ENCODE data around the gene GPC6. TPM values are rescaled to one million over a fixed set of nuclear protein-coding genes. Genes with fewer than 3 reads are reported as not detected.

The GPC6 gene
- polyA plus RNA-seq, 1 of the 3 experiments (the other 2 are of a cell fraction) = 6.7 TPM

DNA sequence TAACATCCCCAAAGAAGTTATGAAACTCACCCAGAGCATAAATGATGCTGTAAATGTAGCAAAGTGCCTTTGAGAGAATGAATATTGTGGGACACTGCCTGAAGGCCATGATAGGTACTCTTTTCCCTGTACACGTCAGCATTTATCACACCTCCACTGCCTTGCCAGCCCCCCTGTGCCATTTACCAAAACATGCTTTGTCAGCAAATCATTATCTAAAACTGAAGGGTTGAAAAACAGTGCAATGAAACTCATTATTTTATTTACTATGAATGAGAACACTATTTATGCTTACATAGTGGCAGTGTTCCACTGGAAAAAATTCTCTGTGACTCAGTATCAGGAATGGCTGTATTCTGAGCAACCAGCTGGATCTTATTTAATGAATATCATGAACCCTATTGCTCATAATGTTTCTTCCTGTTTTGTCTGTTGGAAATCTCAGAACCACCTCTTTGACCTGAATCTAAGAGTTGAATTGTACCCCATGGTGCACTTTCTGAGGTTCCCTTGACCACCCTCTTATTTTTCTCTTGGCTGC, 688.7 kb downstream of the GPC6 start:
- peaks cover 0 to 7% of the 10 kb centered on the region in 2 experiments; a peak in 1 of 4 replicates for H3K4me1 ChIP-seq (ENCODE audit: control insufficient read depth in 1 of 2, insufficient read depth in 2 of 2, low read depth in 1 of 2, low read length in 1 of 2)
- H4K20me1 ChIP-seq (ENCODE audit: insufficient read depth) = no peaks in the 10 kb centered on the region
- peak overlapping the region; percentile 27; the same call in 1 of the 2 replicates for H3K4me2 ChIP-seq
- DNase-seq = no peak
- ChIA-PET CTCF (no interaction called here), POLR2A (no interaction called here)
- H3K9me2 ChIP-seq = no peaks in the 10 kb centered on the region
- no peaks in the 10 kb centered on the region for H3K27me3 ChIP-seq (ENCODE audit: insufficient read depth)
- H3K79me2 ChIP-seq (ENCODE audit: insufficient read depth) = no peaks in the 10 kb centered on the region
- H2AFZ ChIP-seq (ENCODE audit: low read depth) = peak overlapping the region; percentile 40; the same call in 1 of the 2 replicates
- no peak overlapping the region for H3K4me3 ChIP-seq (ENCODE audit: low read depth in 2 of 2, low read length in 1 of 2)
- H3F3A ChIP-seq (replicated peaks; ENCODE audit: insufficient read depth) = no peaks in the 10 kb centered on the region
- no peak for TF ChIP-seq FOXJ3 (CRISPR knock-in tag; IDR thresholded peaks at IDR 0.05)
- peak; percentile 70 for TF ChIP-seq TCF12 (IDR thresholded peaks at IDR 0.05)
- peak; percentile 10; the same call in 1 of the 2 replicates for TF ChIP-seq FOSL2 (IDR thresholded peaks at IDR 0.05; ENCODE audit: borderline replicate concordance, low read depth)
- H3K36me3 ChIP-seq (replicated peaks in 1 of 2; ENCODE audit: control insufficient read depth in 1 of 2, insufficient read depth in 2 of 2, low read length in 1 of 2) = no peaks in the 10 kb centered on the region
- peak overlapping the region in 1 of 2 experiments; percentile 47; a peak in 2 of 4 replicates for H3K27ac ChIP-seq (ENCODE audit: low read depth in 2 of 2, low read length in 1 of 2)
- 94% methylated on average over 1 of the region's 1 CpG for WGBS (ENCODE audit: low lambda C conversion rate)
- H3K9ac ChIP-seq = no peak overlapping the region
- no peaks in the 10 kb centered on the region for H3K9me3 ChIP-seq

DNA sequence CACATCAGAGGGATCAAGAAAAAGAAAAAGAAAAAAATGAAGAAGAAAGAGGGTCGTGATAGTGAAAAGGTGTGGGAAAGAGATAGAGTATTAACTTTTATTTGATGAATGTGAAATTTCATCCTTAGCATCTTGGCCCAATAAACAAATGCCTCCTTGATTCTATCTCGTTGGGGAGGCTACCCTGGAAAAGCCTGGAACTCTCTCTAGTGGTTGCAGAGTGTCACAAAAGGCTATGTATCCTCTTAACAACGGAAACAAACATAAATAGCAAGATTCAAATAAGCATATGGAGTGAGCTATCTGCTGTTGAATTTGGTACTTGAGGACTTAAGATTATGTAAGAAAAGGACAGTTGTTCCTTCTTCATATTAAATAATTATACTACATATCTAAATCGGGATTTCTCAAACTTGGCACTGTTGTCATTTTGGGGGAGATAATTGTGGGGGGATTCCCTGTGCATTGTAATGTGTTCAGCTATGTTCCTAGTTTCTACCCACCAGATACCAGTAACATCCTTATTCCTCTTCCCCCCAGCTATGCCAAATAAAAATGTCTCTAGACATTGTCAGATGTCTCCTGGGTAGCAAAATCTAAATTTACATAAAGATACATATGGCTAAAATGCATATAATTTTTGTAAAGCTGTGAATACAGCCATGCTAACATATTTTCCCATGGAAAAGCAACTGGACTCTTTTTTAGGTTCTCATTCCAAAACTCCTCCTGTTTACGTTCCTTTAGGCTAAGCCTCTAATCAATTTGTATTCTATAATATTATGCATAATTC, 695.7 kb downstream of the GPC6 start:
- Histone ChIP-seq H3K9me2 (no peaks in the 10 kb centered on the region), H3K4me2 (no peak overlapping the region), H3K36me3 (replicated peaks in 1 of 2; ENCODE audit: control insufficient read depth in 1 of 2, insufficient read depth in 2 of 2, low read length in 1 of 2) (no peaks in the 10 kb centered on the region), H3K9ac (no peak overlapping the region), H4K20me1 (ENCODE audit: insufficient read depth) (no peaks in the 10 kb centered on the region), H3K4me1 (ENCODE audit: control insufficient read depth in 1 of 2, insufficient read depth in 2 of 2, low read depth in 1 of 2, low read length in 1 of 2) (no peaks in the 10 kb centered on the region), H3K79me2 (ENCODE audit: insufficient read depth) (no peaks in the 10 kb centered on the region), H3K4me3 (ENCODE audit: low read depth in 2 of 2, low read length in 1 of 2) (no peak overlapping the region), H2AFZ (ENCODE audit: low read depth) (no peak overlapping the region), H3K27ac (ENCODE audit: low read depth in 2 of 2, low read length in 1 of 2) (no peak overlapping the region), H3F3A (replicated peaks; ENCODE audit: insufficient read depth) (no peaks in the 10 kb centered on the region), H3K9me3 (no peaks in the 10 kb centered on the region), H3K27me3 (ENCODE audit: insufficient read depth) (no peaks in the 10 kb centered on the region)
- TF ChIP-seq RAD21 (IDR thresholded peaks at IDR 0.05; ENCODE audit: low read length) = peak; percentile 29
- TF ChIP-seq POLR2AphosphoS5 (IDR thresholded peaks at IDR 0.05; ENCODE audit: low read depth, low read length) = no peak
- ChIA-PET CTCF (no interaction called here), POLR2A (no interaction called here)
- WGBS (ENCODE audit: low lambda C conversion rate) = 68% methylated on average over 5 of the region's 5 CpGs
- DNase-seq = no peak

DNA sequence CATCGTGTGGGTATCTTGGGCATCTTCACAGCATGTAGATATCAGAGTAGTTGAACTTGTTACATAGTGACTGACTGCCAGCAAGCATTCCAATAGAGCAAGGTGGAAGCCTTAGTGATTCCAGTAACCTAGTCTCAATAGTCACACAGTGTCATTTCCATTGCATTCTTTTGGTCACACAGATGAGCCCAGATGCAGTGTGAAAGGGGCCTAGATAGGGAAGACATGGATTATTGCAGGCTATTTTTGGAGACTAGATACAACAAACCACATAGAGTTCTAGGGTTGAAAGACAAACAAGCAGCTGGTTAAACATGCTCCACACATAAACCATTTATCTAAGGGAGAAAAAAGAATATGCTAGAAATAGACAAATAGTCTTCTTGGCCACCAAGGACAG, 699.4 kb downstream of the GPC6 start:
- no peak overlapping the region for H3K9ac ChIP-seq
- no peaks in the 10 kb centered on the region for H3K36me3 ChIP-seq (replicated peaks in 1 of 2; ENCODE audit: control insufficient read depth in 1 of 2, insufficient read depth in 2 of 2, low read length in 1 of 2)
- no peaks in the 10 kb centered on the region for H3K79me2 ChIP-seq (ENCODE audit: insufficient read depth)
- H3K27ac ChIP-seq (ENCODE audit: low read depth in 2 of 2, low read length in 1 of 2) = no peak overlapping the region
- WGBS (ENCODE audit: low lambda C conversion rate) = 69% methylated on average over 1 of the region's 1 CpG
- H3K4me3 ChIP-seq (ENCODE audit: low read depth in 2 of 2, low read length in 1 of 2) = no peak overlapping the region
- H3K9me3 ChIP-seq = no peaks in the 10 kb centered on the region
- no peaks in the 10 kb centered on the region for H3K4me1 ChIP-seq (ENCODE audit: control insufficient read depth in 1 of 2, insufficient read depth in 2 of 2, low read depth in 1 of 2, low read length in 1 of 2)
- H4K20me1 ChIP-seq (ENCODE audit: insufficient read depth) = no peaks in the 10 kb centered on the region
- H2AFZ ChIP-seq (ENCODE audit: low read depth) = no peak overlapping the region
- no peaks in the 10 kb centered on the region for H3K9me2 ChIP-seq
- ChIA-PET POLR2A (no interaction called here), CTCF (interaction anchor here (1.3 kb wide), 1 partner anchor 677 kb away, joined by 3 read pairs; no protein-coding TSS in a partner anchor)
- no peak for DNase-seq
- H3K4me2 ChIP-seq = no peak overlapping the region
- H3F3A ChIP-seq (replicated peaks; ENCODE audit: insufficient read depth) = no peaks in the 10 kb centered on the region
- H3K27me3 ChIP-seq (ENCODE audit: insufficient read depth) = no peaks in the 10 kb centered on the region
- TF ChIP-seq YY1 (IDR thresholded peaks at IDR 0.05; ENCODE audit: low read depth) (no peak), GATA2 (CRISPR knock-in tag; IDR thresholded peaks at IDR 0.05) (no peak), SMC3 (IDR thresholded peaks at IDR 0.05; ENCODE audit: low read depth, low read length) (no peak), MEF2A (IDR thresholded peaks at IDR 0.05; ENCODE audit: borderline replicate concordance, low read depth) (no peak), ELF1 (IDR thresholded peaks at IDR 0.05) (no peak), NRF1 (IDR thresholded peaks at IDR 0.05; ENCODE audit: low read depth, low read length) (no peak), SIN3A (IDR thresholded peaks at IDR 0.05; ENCODE audit: borderline replicate concordance, low read depth, low read length) (no peak), JUND (IDR thresholded peaks at IDR 0.05) (no peak), RAD21 (IDR thresholded peaks at IDR 0.05; ENCODE audit: low read length) (no peak), TAF1 (IDR thresholded peaks at IDR 0.05; ENCODE audit: borderline replicate concordance, low read depth, low read length) (no peak)
- TF ChIP-seq, protein P1, sequence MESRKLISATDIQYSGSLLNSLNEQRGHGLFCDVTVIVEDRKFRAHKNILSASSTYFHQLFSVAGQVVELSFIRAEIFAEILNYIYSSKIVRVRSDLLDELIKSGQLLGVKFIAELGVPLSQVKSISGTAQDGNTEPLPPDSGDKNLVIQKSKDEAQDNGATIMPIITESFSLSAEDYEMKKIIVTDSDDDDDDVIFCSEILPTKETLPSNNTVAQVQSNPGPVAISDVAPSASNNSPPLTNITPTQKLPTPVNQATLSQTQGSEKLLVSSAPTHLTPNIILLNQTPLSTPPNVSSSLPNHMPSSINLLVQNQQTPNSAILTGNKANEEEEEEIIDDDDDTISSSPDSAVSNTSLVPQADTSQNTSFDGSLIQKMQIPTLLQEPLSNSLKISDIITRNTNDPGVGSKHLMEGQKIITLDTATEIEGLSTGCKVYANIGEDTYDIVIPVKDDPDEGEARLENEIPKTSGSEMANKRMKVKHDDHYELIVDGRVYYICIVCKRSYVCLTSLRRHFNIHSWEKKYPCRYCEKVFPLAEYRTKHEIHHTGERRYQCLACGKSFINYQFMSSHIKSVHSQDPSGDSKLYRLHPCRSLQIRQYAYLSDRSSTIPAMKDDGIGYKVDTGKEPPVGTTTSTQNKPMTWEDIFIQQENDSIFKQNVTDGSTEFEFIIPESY (IDR thresholded peaks at IDR 0.05; ENCODE audit: borderline replicate concordance, low read depth) = no peak
- TF ChIP-seq, protein P2, sequence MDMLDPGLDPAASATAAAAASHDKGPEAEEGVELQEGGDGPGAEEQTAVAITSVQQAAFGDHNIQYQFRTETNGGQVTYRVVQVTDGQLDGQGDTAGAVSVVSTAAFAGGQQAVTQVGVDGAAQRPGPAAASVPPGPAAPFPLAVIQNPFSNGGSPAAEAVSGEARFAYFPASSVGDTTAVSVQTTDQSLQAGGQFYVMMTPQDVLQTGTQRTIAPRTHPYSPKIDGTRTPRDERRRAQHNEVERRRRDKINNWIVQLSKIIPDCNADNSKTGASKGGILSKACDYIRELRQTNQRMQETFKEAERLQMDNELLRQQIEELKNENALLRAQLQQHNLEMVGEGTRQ (IDR thresholded peaks at IDR 0.05; ENCODE audit: borderline replicate concordance, low read depth, low read length) = no peak
- TF ChIP-seq, protein P3, sequence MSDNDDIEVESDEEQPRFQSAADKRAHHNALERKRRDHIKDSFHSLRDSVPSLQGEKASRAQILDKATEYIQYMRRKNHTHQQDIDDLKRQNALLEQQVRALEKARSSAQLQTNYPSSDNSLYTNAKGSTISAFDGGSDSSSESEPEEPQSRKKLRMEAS (IDR thresholded peaks at IDR 0.05; ENCODE audit: low read depth) = no peak
- TF ChIP-seq, protein P4, sequence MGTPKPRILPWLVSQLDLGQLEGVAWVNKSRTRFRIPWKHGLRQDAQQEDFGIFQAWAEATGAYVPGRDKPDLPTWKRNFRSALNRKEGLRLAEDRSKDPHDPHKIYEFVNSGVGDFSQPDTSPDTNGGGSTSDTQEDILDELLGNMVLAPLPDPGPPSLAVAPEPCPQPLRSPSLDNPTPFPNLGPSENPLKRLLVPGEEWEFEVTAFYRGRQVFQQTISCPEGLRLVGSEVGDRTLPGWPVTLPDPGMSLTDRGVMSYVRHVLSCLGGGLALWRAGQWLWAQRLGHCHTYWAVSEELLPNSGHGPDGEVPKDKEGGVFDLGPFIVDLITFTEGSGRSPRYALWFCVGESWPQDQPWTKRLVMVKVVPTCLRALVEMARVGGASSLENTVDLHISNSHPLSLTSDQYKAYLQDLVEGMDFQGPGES (IDR thresholded peaks at IDR 0.05; ENCODE audit: low read depth, low read length) = no peak
